Activated T-helper 1 cell treated with anti-CD3 and anti-CD28 coated beads, Interleukin-12 subunit alpha, Interleukin-12 subunit beta, Interleukin-2, Interleukin-4 antibody, amounts not matched to agents 30 ng/mL and 10 ng/mL and 1 ng/mL, durations not matched to agents 14 hours and 24 hours and 36 hours (primary cell): ENCODE measurements around the gene CD44. TPM values are rescaled to one million over a fixed set of nuclear protein-coding genes. Genes with fewer than 3 reads are reported as not detected.

Experiments
- DNase-seq: peaks from one replicate; pipeline ENCODE4 v3.0.0; 2021; ENCODE audit warnings: low spot score
- H3K27ac Mint-ChIP-seq: one replicate; pipeline ENCODE4 v1.8.0; 2021; ENCODE audit warnings: mild to moderate bottlenecking, mixed read lengths
- H3K27me3 Mint-ChIP-seq: one replicate; pipeline ENCODE4 v1.8.0; 2022; ENCODE audit warnings: mild to moderate bottlenecking, moderate library complexity, mixed read lengths; ENCODE audit not compliant: insufficient read depth
- H3K36me3 Mint-ChIP-seq: one replicate; pipeline ENCODE4 v1.8.0; 2021; ENCODE audit warnings: low read depth, mixed read lengths
- H3K4me1 Mint-ChIP-seq: one replicate; pipeline ENCODE4 v1.8.0; 2021; ENCODE audit warnings: low read depth, mixed read lengths
- H3K4me3 Mint-ChIP-seq: one replicate; pipeline ENCODE4 v1.8.0; 2021; ENCODE audit warnings: mild to moderate bottlenecking, moderate library complexity, mixed read lengths
- H3K9me3 Mint-ChIP-seq: one replicate; pipeline ENCODE4 v1.8.0; 2021; ENCODE audit warnings: mixed read lengths
- intact Hi-C: fragments of 100-400 bp; cut with micrococcal nuclease; formaldehyde crosslinking; loops from one replicate; pipeline ENCODE4 v1.15.1; 2024
- total RNA-seq: library from RNA; stranded (reverse); gene quantifications from 2 replicates; pipeline ENCODE4 v1.2.3, GENCODE V29; 2022

Gene CD44
- total RNA-seq, 1 donor from 2014 or later = 547 TPM

- H3K4me1 Mint-ChIP-seq = peaks cover 100% of the 10 kb centered on the region
- peak overlapping the region; percentile 45 for H3K4me3 Mint-ChIP-seq
- peak overlapping the region; percentile 76 for H3K27ac Mint-ChIP-seq
- peaks cover 66% of the 10 kb centered on the region for H3K36me3 Mint-ChIP-seq
- intact Hi-C loops = no loop called here
- DNase-seq = no peak
- no peaks in the 10 kb centered on the region for H3K9me3 Mint-ChIP-seq
- no peaks in the 10 kb centered on the region for H3K27me3 Mint-ChIP-seq
These were observed 29.7 kb downstream of the CD44 start for GRCh38 chr11:35168671-35169070.

- Mint-ChIP-seq H3K4me3 (peak overlapping the region; percentile 45), H3K27ac (peak overlapping the region; percentile 76), H3K4me1 (peaks cover 100% of the 10 kb centered on the region), H3K36me3 (peaks cover 64% of the 10 kb centered on the region), H3K27me3 (no peaks in the 10 kb centered on the region), H3K9me3 (no peaks in the 10 kb centered on the region)
- DNase-seq = no peak
- intact Hi-C loops = no loop called here
These were observed 30.1 kb downstream of the CD44 start for GRCh38 chr11:35169112-35169511.

GRCh38 chr11:35169754-35170153, 30.8 kb downstream of the CD44 start:
- Mint-ChIP-seq H3K27me3 (no peaks in the 10 kb centered on the region), H3K27ac (no peak overlapping the region), H3K4me1 (peaks cover 100% of the 10 kb centered on the region), H3K4me3 (no peak overlapping the region), H3K9me3 (no peaks in the 10 kb centered on the region), H3K36me3 (peaks cover 62% of the 10 kb centered on the region)
- intact Hi-C loops = loop anchor here (10.0 kb wide), 2 partner anchors 585 to 735 kb away; partner anchors contain the start of gene CAT
- no peak for DNase-seq

- H3K9me3 Mint-ChIP-seq = no peaks in the 10 kb centered on the region
- peaks cover 68% of the 10 kb centered on the region for H3K36me3 Mint-ChIP-seq
- no peak for DNase-seq
- intact Hi-C loops = loop anchor here (10.0 kb wide), 2 partner anchors 586 to 736 kb away; partner anchors contain the start of gene CAT
- peaks cover 100% of the 10 kb centered on the region for H3K4me1 Mint-ChIP-seq
- H3K27me3 Mint-ChIP-seq = no peaks in the 10 kb centered on the region
- no peak overlapping the region for H3K27ac Mint-ChIP-seq
- H3K4me3 Mint-ChIP-seq = no peak overlapping the region
These were observed 31.5 kb downstream of the CD44 start for GRCh38 chr11:35170503-35170902.

- H3K4me1 Mint-ChIP-seq = peaks cover 95% of the 10 kb centered on the region
- H3K4me3 Mint-ChIP-seq = peak overlapping the region; percentile 2
- H3K27ac Mint-ChIP-seq = no peak overlapping the region
- H3K27me3 Mint-ChIP-seq = no peaks in the 10 kb centered on the region
- no peak for DNase-seq
- H3K9me3 Mint-ChIP-seq = no peaks in the 10 kb centered on the region
- H3K36me3 Mint-ChIP-seq = peaks cover 69% of the 10 kb centered on the region
- intact Hi-C loops = loop anchor here (10.0 kb wide), 2 partner anchors 586 to 736 kb away; partner anchors contain the start of gene CAT
These were observed 32.3 kb downstream of the CD44 start for GRCh38 chr11:35171226-35171625.

GRCh38 chr11:35173011-35173511, 34.1 kb downstream of the CD44 start:
- Mint-ChIP-seq H3K36me3 (peaks cover 76% of the 10 kb centered on the region), H3K27me3 (no peaks in the 10 kb centered on the region), H3K9me3 (no peaks in the 10 kb centered on the region), H3K4me1 (peaks cover 92% of the 10 kb centered on the region), H3K4me3 (peak overlapping the region; percentile 56), H3K27ac (peak overlapping the region; percentile 75)
- intact Hi-C loops = loop anchor here (10.0 kb wide), 2 partner anchors 588 to 738 kb away; partner anchors contain the start of gene CAT
- no peak for DNase-seq

- no peak for DNase-seq
- H3K4me3 Mint-ChIP-seq = peak overlapping the region; percentile 45
- peaks cover 74% of the 10 kb centered on the region for H3K36me3 Mint-ChIP-seq
- no peaks in the 10 kb centered on the region for H3K9me3 Mint-ChIP-seq
- intact Hi-C loops = loop anchor here (10.0 kb wide), 2 partner anchors 589 to 739 kb away; partner anchors contain the start of gene CAT
- peaks cover 92% of the 10 kb centered on the region for H3K4me1 Mint-ChIP-seq
- H3K27ac Mint-ChIP-seq = peak overlapping the region; percentile 75
- no peaks in the 10 kb centered on the region for H3K27me3 Mint-ChIP-seq
These were observed 34.9 kb downstream of the CD44 start for GRCh38 chr11:35173616-35174566.

- no peak for DNase-seq
- intact Hi-C loops = loop anchor here (5.0 to 10.0 kb wide), 3 partner anchors 590 to 927 kb away; partner anchors contain the start of gene CAT
- H3K4me1 Mint-ChIP-seq = peaks cover 92% of the 10 kb centered on the region
- H3K27me3 Mint-ChIP-seq = no peaks in the 10 kb centered on the region
- peak overlapping the region; percentile 45 for H3K4me3 Mint-ChIP-seq
- no peaks in the 10 kb centered on the region for H3K9me3 Mint-ChIP-seq
- peak overlapping the region; percentile 75 for H3K27ac Mint-ChIP-seq
- peaks cover 74% of the 10 kb centered on the region for H3K36me3 Mint-ChIP-seq
These were observed 35.7 kb downstream of the CD44 start for GRCh38 chr11:35174666-35175065.

GRCh38 chr11:35177370-35177769, 38.4 kb downstream of the CD44 start:
- H3K9me3 Mint-ChIP-seq = no peaks in the 10 kb centered on the region
- peak overlapping the region; percentile 90 for H3K27ac Mint-ChIP-seq
- H3K27me3 Mint-ChIP-seq = no peaks in the 10 kb centered on the region
- peak overlapping the region; percentile 45 for H3K4me3 Mint-ChIP-seq
- H3K4me1 Mint-ChIP-seq = peaks cover 86% of the 10 kb centered on the region
- DNase-seq = peak; percentile 67
- H3K36me3 Mint-ChIP-seq = peaks cover 77% of the 10 kb centered on the region
- intact Hi-C loops = loop anchor here (1.0 to 10.0 kb wide), 15 partner anchors 11 to 930 kb away; partner anchors contain the start of gene CAT

GRCh38 chr11:35178067-35178805, 39.3 kb downstream of the CD44 start:
- peaks cover 78% of the 10 kb centered on the region for H3K36me3 Mint-ChIP-seq
- peak overlapping the region; percentile 30 for H3K4me3 Mint-ChIP-seq
- peaks cover 85% of the 10 kb centered on the region for H3K4me1 Mint-ChIP-seq
- intact Hi-C loops = loop anchor here (5.0 to 10.0 kb wide), 3 partner anchors 593 to 931 kb away; partner anchors contain the start of gene CAT
- H3K27ac Mint-ChIP-seq = peak overlapping the region; percentile 90
- H3K9me3 Mint-ChIP-seq = no peaks in the 10 kb centered on the region
- H3K27me3 Mint-ChIP-seq = no peaks in the 10 kb centered on the region
- DNase-seq = no peak

GRCh38 chr11:35178873-35179272, 39.9 kb downstream of the CD44 start:
- peaks cover 84% of the 10 kb centered on the region for H3K4me1 Mint-ChIP-seq
- H3K27ac Mint-ChIP-seq = peak overlapping the region; percentile 69
- peak overlapping the region; percentile 32 for H3K4me3 Mint-ChIP-seq
- peaks cover 78% of the 10 kb centered on the region for H3K36me3 Mint-ChIP-seq
- no peak for DNase-seq
- intact Hi-C loops = loop anchor here (5.0 to 10.0 kb wide), 3 partner anchors 594 to 932 kb away; partner anchors contain the start of gene CAT
- H3K27me3 Mint-ChIP-seq = no peaks in the 10 kb centered on the region
- no peaks in the 10 kb centered on the region for H3K9me3 Mint-ChIP-seq

- Mint-ChIP-seq H3K36me3 (peaks cover 74% of the 10 kb centered on the region), H3K4me3 (peak overlapping the region; percentile 32), H3K27ac (peak overlapping the region; percentile 49), H3K4me1 (peaks cover 79% of the 10 kb centered on the region), H3K27me3 (no peaks in the 10 kb centered on the region), H3K9me3 (no peaks in the 10 kb centered on the region)
- DNase-seq = no peak
- intact Hi-C loops = loop anchor here (5.0 to 10.0 kb wide), 3 partner anchors 595 to 932 kb away; partner anchors contain the start of gene CAT
These were observed 40.6 kb downstream of the CD44 start for GRCh38 chr11:35179466-35180135.
